ENCODE data around the gene CEP41. TPM values are rescaled to one million over a fixed set of nuclear protein-coding genes. Genes with fewer than 3 reads are reported as not detected.

The CEP41 gene
- polyA plus RNA-seq, 2 of the 4 experiments (the other 2 are of a cell fraction): 13.0 to 23.1 TPM

DNA sequence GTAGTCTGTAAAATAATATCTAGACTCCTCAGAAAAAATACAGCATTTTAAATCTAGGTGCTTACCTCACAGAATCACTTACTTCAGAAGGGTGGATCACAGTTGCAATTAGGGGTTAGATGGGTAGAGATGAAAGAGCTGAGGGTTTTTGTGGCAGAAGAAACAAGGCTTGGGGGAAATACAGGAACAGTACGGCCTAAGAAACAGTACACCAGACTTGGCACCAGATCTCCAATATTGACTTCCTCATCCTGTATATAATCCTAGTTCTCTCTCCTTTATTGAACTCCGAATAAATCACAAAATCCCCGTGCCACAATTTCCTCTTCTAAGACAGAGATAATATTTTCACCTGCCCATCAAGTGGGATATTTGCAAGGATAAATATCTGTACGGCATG is 14.3 kb downstream of the CEP41 start:
- ATAC-seq (no peak), DNase-seq (ENCODE audit: low read depth in 1 of 2, low spot score in 1 of 2) (no peak), FAIRE-seq (no peak)
- Histone ChIP-seq H3K4me3 (no peak overlapping the region), H3K27ac (no peak overlapping the region), H3K4me2 (no peak overlapping the region), H3K4me1 (no peaks in the 10 kb centered on the region), H3K9me3 (no peaks in the 10 kb centered on the region)
- CTCF ChIA-PET: no interaction called here
- TF ChIP-seq HES2 (IDR thresholded peaks at IDR 0.05) (no peak), RNF2 (IDR thresholded peaks at IDR 0.05; ENCODE audit: borderline replicate concordance, low read depth) (no peak), E2F6 (IDR thresholded peaks at IDR 0.05; ENCODE audit: borderline replicate concordance, low read depth) (no peak), MAZ (IDR thresholded peaks at IDR 0.05; ENCODE audit: borderline replicate concordance, low read depth, low read length) (no peak), FOSB (CRISPR knock-in tag; IDR thresholded peaks at IDR 0.05) (no peak), NFE2L2 (conservative IDR thresholded peaks at IDR 0.05; ENCODE audit: low read length) (no peak), HOXA7 (CRISPR knock-in tag; IDR thresholded peaks at IDR 0.05) (no peak), JUNB (IDR thresholded peaks at IDR 0.05) (no peak)
- TF ChIP-seq, protein P1, sequence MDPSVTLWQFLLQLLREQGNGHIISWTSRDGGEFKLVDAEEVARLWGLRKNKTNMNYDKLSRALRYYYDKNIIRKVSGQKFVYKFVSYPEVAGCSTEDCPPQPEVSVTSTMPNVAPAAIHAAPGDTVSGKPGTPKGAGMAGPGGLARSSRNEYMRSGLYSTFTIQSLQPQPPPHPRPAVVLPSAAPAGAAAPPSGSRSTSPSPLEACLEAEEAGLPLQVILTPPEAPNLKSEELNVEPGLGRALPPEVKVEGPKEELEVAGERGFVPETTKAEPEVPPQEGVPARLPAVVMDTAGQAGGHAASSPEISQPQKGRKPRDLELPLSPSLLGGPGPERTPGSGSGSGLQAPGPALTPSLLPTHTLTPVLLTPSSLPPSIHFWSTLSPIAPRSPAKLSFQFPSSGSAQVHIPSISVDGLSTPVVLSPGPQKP (IDR thresholded peaks at IDR 0.05; ENCODE audit: low read depth, low read length): no peak
- WGBS (ENCODE audit: missing lambda C conversion rate): 88% methylated on average over 4 of the region's 4 CpGs
- POLR2A ChIA-PET: no interaction called here

GRCh38 chr7:130425796-130426195 is 15.0 kb downstream of the CEP41 start:
- ATAC-seq: no peak
- no peaks in the 10 kb centered on the region for H3K4me1 ChIP-seq
- ChIA-PET CTCF (interaction anchor here (1.4 kb wide), 1 partner anchor 28 kb away, joined by 3 read pairs; no protein-coding TSS in a partner anchor), POLR2A (no interaction called here)
- TF ChIP-seq ATOH8 (CRISPR knock-in tag; IDR thresholded peaks at IDR 0.05; ENCODE audit: low read depth): no peak
- TF ChIP-seq, protein P2, sequence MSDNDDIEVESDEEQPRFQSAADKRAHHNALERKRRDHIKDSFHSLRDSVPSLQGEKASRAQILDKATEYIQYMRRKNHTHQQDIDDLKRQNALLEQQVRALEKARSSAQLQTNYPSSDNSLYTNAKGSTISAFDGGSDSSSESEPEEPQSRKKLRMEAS (IDR thresholded peaks at IDR 0.05): no peak
- TF ChIP-seq, protein P3, sequence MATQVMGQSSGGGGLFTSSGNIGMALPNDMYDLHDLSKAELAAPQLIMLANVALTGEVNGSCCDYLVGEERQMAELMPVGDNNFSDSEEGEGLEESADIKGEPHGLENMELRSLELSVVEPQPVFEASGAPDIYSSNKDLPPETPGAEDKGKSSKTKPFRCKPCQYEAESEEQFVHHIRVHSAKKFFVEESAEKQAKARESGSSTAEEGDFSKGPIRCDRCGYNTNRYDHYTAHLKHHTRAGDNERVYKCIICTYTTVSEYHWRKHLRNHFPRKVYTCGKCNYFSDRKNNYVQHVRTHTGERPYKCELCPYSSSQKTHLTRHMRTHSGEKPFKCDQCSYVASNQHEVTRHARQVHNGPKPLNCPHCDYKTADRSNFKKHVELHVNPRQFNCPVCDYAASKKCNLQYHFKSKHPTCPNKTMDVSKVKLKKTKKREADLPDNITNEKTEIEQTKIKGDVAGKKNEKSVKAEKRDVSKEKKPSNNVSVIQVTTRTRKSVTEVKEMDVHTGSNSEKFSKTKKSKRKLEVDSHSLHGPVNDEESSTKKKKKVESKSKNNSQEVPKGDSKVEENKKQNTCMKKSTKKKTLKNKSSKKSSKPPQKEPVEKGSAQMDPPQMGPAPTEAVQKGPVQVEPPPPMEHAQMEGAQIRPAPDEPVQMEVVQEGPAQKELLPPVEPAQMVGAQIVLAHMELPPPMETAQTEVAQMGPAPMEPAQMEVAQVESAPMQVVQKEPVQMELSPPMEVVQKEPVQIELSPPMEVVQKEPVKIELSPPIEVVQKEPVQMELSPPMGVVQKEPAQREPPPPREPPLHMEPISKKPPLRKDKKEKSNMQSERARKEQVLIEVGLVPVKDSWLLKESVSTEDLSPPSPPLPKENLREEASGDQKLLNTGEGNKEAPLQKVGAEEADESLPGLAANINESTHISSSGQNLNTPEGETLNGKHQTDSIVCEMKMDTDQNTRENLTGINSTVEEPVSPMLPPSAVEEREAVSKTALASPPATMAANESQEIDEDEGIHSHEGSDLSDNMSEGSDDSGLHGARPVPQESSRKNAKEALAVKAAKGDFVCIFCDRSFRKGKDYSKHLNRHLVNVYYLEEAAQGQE (IDR thresholded peaks at IDR 0.05): no peak
- TF ChIP-seq CBX2 (IDR thresholded peaks at IDR 0.05; ENCODE audit: borderline replicate concordance, low read depth): no peak
- no peak for TF ChIP-seq ZNF302 (CRISPR knock-in tag; IDR thresholded peaks at IDR 0.05)
- H3K4me2 ChIP-seq: no peak overlapping the region
- H3K27ac ChIP-seq: no peak overlapping the region
- no peak for DNase-seq (ENCODE audit: low read depth in 1 of 2, low spot score in 1 of 2)
- no peaks in the 10 kb centered on the region for H3K9me3 ChIP-seq
- WGBS (ENCODE audit: missing lambda C conversion rate): 78% methylated on average over 4 of the region's 4 CpGs
- no peak overlapping the region for H3K4me3 ChIP-seq
- FAIRE-seq: no peak

DNA sequence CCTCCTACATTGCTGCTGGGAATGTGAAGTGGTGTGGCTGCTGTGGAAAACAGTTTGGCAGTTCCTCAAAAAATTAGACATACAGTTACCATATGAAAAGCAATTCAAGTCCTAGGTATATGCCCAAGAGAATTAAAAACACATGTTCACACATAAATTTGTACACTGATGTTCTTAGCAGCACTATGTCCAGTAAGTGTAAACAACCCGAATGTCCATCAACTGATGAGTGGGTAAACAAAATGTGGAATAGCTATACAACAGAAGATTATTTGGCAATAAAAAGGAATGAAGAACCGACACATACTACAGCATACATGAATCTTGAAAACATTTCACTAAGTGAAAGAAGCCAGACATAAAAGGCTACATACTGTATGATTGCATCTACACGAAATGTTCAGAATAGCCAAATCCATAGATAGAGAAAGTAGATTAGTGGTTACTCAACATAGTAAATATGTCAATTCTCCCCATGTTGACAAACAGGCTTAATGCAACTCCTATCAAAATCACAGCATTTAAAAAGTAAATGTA is 17.2 kb downstream of the CEP41 start:
- H3K4me2 ChIP-seq: no peak overlapping the region
- H3K4me1 ChIP-seq: no peaks in the 10 kb centered on the region
- DNase-seq (ENCODE audit: low read depth in 1 of 2, low spot score in 1 of 2) (no peak), FAIRE-seq (no peak), ATAC-seq (no peak)
- POLR2A ChIA-PET: no interaction called here
- 90% methylated on average over 3 of the region's 3 CpGs for WGBS (ENCODE audit: missing lambda C conversion rate)
- CTCF ChIA-PET: no interaction called here
- no peak overlapping the region for H3K4me3 ChIP-seq
- no peaks in the 10 kb centered on the region for H3K9me3 ChIP-seq
- no peak overlapping the region for H3K27ac ChIP-seq
- TF ChIP-seq USF2 (IDR thresholded peaks at IDR 0.05) (no peak), ZC3H11A (IDR thresholded peaks at IDR 0.05) (no peak), CEBPB (IDR thresholded peaks at IDR 0.05) (no peak), NPAS2 (CRISPR knock-in tag; IDR thresholded peaks at IDR 0.05; ENCODE audit: borderline replicate concordance) (no peak), ZSCAN20 (CRISPR knock-in tag; IDR thresholded peaks at IDR 0.05) (no peak), CHD4 (IDR thresholded peaks at IDR 0.05; ENCODE audit: borderline replicate concordance) (no peak), NFE2L2 (conservative IDR thresholded peaks at IDR 0.05; ENCODE audit: low read length) (no peak), RNF2 (IDR thresholded peaks at IDR 0.05; ENCODE audit: borderline replicate concordance, low read depth) (no peak), TP53 (CRISPR knock-in tag; IDR thresholded peaks at IDR 0.05) (no peak), JUNB (IDR thresholded peaks at IDR 0.05) (no peak)
